SK-N-MC (cell line): ENCODE data around the gene PIKFYVE.
A peak's percentile ranks its signal among the peaks of the same experiment; 100 is the strongest.

Source experiments
- DNase-seq: peaks from one replicate; pipeline ENCODE4 v3.0.0-alpha.2; 2011; ENCODE audit warnings: low read depth, low spot score
- H3K27ac ChIP-seq: fragments of 200-600 bp; sonication (generic); 2 replicates; pipeline ENCODE4 v1.5.1; 2016; ENCODE audit warnings: mixed run types
- H3K36me3 ChIP-seq: fragments of 200-600 bp; sonication (generic); 2 replicates; pipeline ENCODE4 v1.6.1; 2017; ENCODE audit warnings: antibody characterized with exemption, low read length, mixed read lengths; ENCODE audit not compliant: insufficient read depth
- H3K4me3 ChIP-seq: fragments of 200-600 bp; sonication (generic); 2 replicates; pipeline ENCODE4 v1.5.1; 2016
- H3K9ac ChIP-seq: fragments of 200-600 bp; sonication (generic); 2 replicates; pipeline ENCODE4 v1.8.0; 2017; ENCODE audit warnings: mixed run types, mixed read lengths; ENCODE audit not compliant: insufficient read length
- H3K9me3 ChIP-seq: fragments of 200-600 bp; sonication (generic); 2 replicates; pipeline ENCODE4 v1.6.1; 2017; ENCODE audit warnings: low read depth, mild to moderate bottlenecking, antibody characterized with exemption, low read length, moderate library complexity, mixed read lengths
- EZH2 ChIP-seq: fragments of 200-600 bp; sonication (generic); IDR thresholded peaks from one replicate; pipeline ENCODE4 v1.6.1; 2017; ENCODE audit warnings: antibody characterized with exemption
- FOXP2 ChIP-seq: optimal IDR thresholded peaks from 2 replicates; pipeline ENCODE3; 2011; ENCODE audit warnings: mild to moderate bottlenecking, moderate library complexity; ENCODE audit not compliant: insufficient read depth; ENCODE audit errors: extremely low read length, control extremely low read depth
- POLR2AphosphoS5 ChIP-seq: IDR thresholded peaks from 2 replicates; pipeline ENCODE4 v1.6.1; 2012; ENCODE audit warnings: mild to moderate bottlenecking, low read depth, low read length, borderline replicate concordance

The PIKFYVE gene

DNA sequence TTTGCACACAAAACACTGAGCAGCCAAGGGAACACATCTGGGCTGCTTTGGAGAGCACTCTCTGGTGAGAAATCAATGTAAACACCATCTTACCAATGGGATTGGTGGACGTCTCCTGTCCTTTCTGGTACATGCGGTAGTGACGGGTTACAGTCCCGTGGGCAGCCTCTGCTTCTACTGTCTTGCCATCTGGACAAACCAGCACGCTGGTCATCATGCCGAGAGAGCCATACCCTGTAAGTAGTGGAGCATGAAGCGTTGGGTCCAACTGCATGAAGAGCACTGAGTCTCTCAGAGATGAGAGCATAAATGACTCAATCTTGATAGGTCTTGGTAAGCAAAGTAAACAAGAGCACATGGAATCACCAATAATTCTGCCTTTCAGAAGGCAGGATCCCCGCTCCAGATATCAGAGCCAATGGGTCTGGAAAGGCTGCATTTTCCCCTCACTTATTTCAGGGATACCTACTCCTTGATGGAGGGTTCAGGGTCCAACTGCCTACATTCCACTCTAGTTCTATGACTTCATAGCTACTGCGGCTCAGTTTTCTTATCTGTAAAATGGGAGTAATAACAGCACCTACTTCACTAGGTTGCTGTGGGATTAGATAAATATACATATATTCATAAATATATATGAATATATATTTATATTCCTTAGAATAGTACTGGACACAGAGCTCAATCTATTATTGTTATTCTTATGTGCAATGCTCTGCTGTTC, 26.1 kb upstream of the PIKFYVE start:
- Histone ChIP-seq H3K27ac (no peak overlapping the region), H3K4me3 (no peak overlapping the region), H3K36me3 (peaks cover 79% of the 10 kb centered on the region), H3K9ac (no peak overlapping the region), H3K9me3 (no peaks in the 10 kb centered on the region)
- no peak for TF ChIP-seq FOXP2
- TF ChIP-seq EZH2: no peak
- TF ChIP-seq POLR2AphosphoS5: no peak
- no peak for DNase-seq

DNA sequence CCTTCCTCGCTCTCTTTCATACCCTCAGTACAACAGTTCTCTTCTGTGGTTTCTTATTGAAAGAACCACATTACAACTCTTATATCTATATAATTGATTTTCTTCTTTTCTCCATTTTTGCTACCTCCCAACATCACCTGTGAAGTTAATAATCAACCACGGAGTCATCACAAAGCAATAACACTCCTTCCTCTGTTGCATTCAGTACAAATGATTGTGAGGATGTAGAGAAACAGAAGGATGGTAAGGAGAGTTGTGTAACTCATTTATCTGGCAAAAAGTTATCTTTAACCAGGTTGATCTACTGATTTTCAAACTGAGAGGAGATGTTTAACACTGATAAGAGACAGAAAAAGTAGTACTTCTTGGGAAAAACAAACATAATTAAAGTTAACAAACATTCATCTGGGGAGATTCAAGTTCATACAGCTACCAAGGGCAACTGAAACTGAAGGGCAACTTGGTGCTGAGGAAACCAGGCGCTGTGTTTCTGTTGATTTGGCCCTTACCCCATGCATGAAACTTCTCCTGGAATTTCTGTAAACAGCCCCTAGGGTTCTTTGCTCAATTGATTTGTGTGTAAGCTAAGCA, 25.3 kb upstream of the PIKFYVE start:
- Histone ChIP-seq H3K27ac (no peak overlapping the region), H3K36me3 (peaks cover 79% of the 10 kb centered on the region), H3K9ac (no peak overlapping the region), H3K9me3 (no peaks in the 10 kb centered on the region), H3K4me3 (no peak overlapping the region)
- no peak for DNase-seq
- TF ChIP-seq FOXP2 (no peak), EZH2 (no peak), POLR2AphosphoS5 (no peak)

DNA sequence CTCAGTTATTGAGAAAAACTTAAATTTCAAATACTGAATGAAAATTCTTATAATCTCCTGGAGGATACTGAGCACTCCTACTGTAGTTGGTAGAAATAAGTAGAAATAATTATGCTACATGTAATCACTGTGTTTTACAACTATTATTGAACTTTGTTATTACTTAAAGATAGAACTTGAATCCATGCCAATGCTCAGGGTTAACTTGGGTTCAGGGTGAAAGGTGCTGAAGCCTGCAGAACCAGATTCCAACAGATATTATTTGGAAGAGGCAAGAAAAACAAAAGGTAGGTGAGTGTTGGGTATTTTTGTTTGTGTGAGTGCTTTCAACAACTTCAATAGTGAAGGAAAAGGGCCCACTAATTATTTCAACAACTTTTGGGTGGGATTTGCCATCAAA, 21.6 kb upstream of the PIKFYVE start:
- H3K27ac ChIP-seq: peak overlapping the region; percentile 16; the same call in 1 of the 2 replicates
- H3K36me3 ChIP-seq: peaks cover 84% of the 10 kb centered on the region
- TF ChIP-seq POLR2AphosphoS5 (no peak), FOXP2 (no peak), EZH2 (no peak)

DNA sequence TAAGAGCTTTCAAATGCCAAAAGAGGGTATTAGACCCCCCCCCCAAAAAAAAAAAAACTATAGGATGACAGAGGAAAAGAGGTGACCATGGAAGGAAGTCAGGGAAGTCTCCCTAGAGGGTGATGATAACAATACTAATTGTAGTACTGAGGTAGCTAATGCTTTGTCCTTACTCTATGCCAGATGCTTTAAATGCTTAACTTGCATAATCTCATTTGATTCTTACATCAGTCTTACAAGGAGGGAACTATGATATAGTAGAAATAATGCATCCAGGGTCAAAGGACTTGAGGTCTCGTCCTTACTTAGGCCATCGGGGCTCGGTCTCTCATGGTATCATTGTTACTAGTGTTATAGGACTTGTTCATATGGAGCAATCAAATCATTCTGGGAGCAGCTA, 20.3 kb upstream of the PIKFYVE start:
- peaks cover 87% of the 10 kb centered on the region for H3K36me3 ChIP-seq
- H3K9ac ChIP-seq: no peak overlapping the region
- H3K4me3 ChIP-seq: no peak overlapping the region
- DNase-seq: no peak
- H3K27ac ChIP-seq: peak overlapping the region; percentile 40; the same call in 1 of the 2 replicates
- TF ChIP-seq EZH2 (no peak), FOXP2 (no peak), POLR2AphosphoS5 (no peak)
- no peaks in the 10 kb centered on the region for H3K9me3 ChIP-seq

More for the DNA sequence above, 21.6 kb upstream of the PIKFYVE start:
- DNase-seq: no peak
- no peak overlapping the region for H3K4me3 ChIP-seq
- no peak overlapping the region for H3K9ac ChIP-seq
- no peaks in the 10 kb centered on the region for H3K9me3 ChIP-seq

DNA sequence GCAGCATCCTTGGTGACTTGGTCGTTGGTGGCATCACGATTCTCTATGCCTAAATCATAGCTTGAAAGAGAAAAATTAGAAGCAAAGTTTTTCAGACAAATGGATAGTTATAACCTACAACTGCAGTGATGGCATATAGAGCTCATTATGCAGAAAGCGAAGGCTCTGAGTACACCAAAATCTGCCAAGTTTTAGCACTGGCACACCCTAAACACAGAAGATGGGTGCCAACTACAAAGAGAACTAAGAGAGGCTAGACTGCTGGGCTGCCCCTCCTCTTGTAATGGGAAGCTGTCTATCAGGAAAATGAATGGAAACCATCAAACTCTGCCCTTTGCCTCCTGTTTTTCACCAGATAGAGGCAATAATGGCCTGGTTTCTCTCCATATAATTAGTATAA, 17.5 kb upstream of the PIKFYVE start:
- Histone ChIP-seq H3K9ac (no peak overlapping the region), H3K27ac (no peak overlapping the region), H3K4me3 (no peak overlapping the region), H3K9me3 (no peaks in the 10 kb centered on the region), H3K36me3 (peaks cover 92% of the 10 kb centered on the region)
- TF ChIP-seq FOXP2: no peak
- DNase-seq: no peak

DNA sequence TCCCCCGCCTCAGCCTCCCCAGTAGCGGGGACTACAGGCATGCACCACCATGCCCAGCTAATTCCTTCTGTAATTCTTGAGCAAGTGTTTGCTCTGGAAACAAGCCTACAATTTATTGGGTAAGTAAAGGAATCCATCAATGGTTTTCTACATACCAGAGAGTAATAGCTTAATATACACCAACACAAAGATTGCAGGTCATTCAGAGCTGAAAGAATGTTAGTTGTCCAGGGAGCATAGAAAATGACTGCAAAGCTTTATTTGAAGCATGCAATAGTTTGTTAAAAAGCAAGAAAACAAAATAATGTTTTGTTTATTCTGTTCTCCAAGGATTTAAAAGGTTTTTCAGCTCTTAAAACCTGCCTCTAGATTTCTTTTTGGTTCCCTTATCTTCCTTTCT, 16.8 kb upstream of the PIKFYVE start:
- no peak overlapping the region for H3K27ac ChIP-seq
- H3K9me3 ChIP-seq: no peaks in the 10 kb centered on the region
- DNase-seq: no peak
- peaks cover 87% of the 10 kb centered on the region for H3K36me3 ChIP-seq
- no peak overlapping the region for H3K4me3 ChIP-seq
- TF ChIP-seq FOXP2 (no peak), EZH2 (no peak), POLR2AphosphoS5 (no peak)
- no peak overlapping the region for H3K9ac ChIP-seq

DNA sequence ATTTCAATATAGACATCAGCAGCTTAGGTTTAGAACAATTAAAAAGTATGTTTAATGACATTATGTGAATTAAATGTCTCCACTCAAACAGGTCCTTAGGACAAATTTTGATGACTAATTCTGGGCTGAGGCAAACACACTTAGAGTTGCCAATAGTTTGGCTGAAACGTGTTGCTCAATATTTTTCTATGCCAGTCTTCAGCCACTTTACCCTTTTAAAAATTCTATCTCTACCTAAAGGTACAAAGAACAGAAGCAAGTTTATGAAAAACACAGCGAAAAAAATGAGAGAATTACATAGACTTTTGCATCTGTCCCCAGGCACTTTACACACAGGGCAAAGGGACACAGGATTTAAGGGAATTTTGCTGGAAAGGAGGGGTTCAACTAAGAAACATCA, 15.7 kb upstream of the PIKFYVE start:
- no peak for DNase-seq
- H3K4me3 ChIP-seq: no peak overlapping the region
- H3K36me3 ChIP-seq: peaks cover 76% of the 10 kb centered on the region
- H3K9me3 ChIP-seq: no peaks in the 10 kb centered on the region
- peak overlapping the region; percentile 22 for H3K9ac ChIP-seq
- TF ChIP-seq FOXP2 (no peak), EZH2 (no peak), POLR2AphosphoS5 (no peak)
- H3K27ac ChIP-seq: no peak overlapping the region

DNA sequence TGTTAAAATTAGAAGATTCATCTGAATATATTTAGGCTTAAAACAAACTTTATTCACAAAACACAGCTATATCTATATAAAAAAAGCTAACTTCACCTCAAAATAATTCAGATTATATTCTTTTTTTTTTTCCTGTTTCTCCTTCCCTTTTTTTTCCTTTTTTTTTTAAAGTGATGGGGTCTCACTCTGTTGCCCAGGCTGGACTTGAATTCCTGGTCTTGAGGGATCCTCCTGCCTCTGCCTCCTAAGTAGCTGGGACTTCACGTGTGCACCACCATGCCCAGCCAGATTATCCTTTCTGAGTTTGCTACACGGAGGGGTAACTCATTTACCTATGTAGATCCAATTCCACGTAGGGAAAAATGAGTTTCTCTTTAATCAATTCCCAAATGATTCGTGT, 15.0 kb upstream of the PIKFYVE start:
- Histone ChIP-seq H3K4me3 (no peak overlapping the region), H3K9me3 (no peaks in the 10 kb centered on the region), H3K9ac (no peak overlapping the region), H3K27ac (no peak overlapping the region), H3K36me3 (peaks cover 72% of the 10 kb centered on the region)
- no peak for DNase-seq
- TF ChIP-seq POLR2AphosphoS5 (no peak), FOXP2 (no peak), EZH2 (no peak)
